ENCODE data around the gene PIP5K1C. TPM values are rescaled to one million over a fixed set of nuclear protein-coding genes. Genes with fewer than 3 reads are reported as not detected.

The PIP5K1C gene
- total RNA-seq, 4 donors from 2014 or later, result 12.0 to 25.3 (median 15.2) TPM

GRCh38 chr19:3622224-3622623 is 78.0 kb downstream of the PIP5K1C start:
- H3K9me3 ChIP-seq, result no peaks in the 10 kb centered on the region
- WGBS, 2 donors, result 81 to 88% methylated on average over 10 to 11 of the region's 12 CpGs
- peaks cover 17 to 54% (median 20%) of the 10 kb centered on the region in 3 donors for H3K4me1 ChIP-seq
- H3K27ac ChIP-seq, result no peak overlapping the region
- H3K27me3 ChIP-seq, result no peaks in the 10 kb centered on the region
- H3K36me3 ChIP-seq, result peaks cover 0 to 66% (median 9%) of the 10 kb centered on the region in 3 donors
- TF ChIP-seq POLR2A (IDR thresholded peaks at IDR 0.05), result no peak
- no peak for TF ChIP-seq CTCF (IDR thresholded peaks at IDR 0.05)
- no peak overlapping the region for H3K4me3 ChIP-seq
- intact Hi-C loops (cut with DNase I), result loop anchor here (5.0 kb wide), 1 partner anchor 75 kb away; no protein-coding TSS in a partner anchor
- no peak for DNase-seq

- H3K4me1 ChIP-seq, result peaks cover 14 to 53% (median 19%) of the 10 kb centered on the region in 3 donors
- intact Hi-C loops (cut with DNase I), result loop anchor here (5.0 kb wide), 1 partner anchor 74 kb away; no protein-coding TSS in a partner anchor
- no peaks in the 10 kb centered on the region for H3K27me3 ChIP-seq
- H3K36me3 ChIP-seq, result peaks cover 0 to 72% (median 9%) of the 10 kb centered on the region in 3 donors
- no peak overlapping the region for H3K4me3 ChIP-seq
- TF ChIP-seq POLR2A (IDR thresholded peaks at IDR 0.05) (no peak), CTCF (IDR thresholded peaks at IDR 0.05) (no peak)
- 87% methylated on average over 12 of the region's 15 CpGs for WGBS, 2 donors
- H3K9me3 ChIP-seq, result no peaks in the 10 kb centered on the region
- no peak overlapping the region for H3K27ac ChIP-seq
- no peak for DNase-seq
These were observed 78.6 kb downstream of the PIP5K1C start for GRCh38 chr19:3621689-3622088.

GRCh38 chr19:3620817-3621547 is 79.3 kb downstream of the PIP5K1C start:
- no peak for DNase-seq
- TF ChIP-seq CTCF (IDR thresholded peaks at IDR 0.05), result no peak
- no peak for TF ChIP-seq POLR2A (IDR thresholded peaks at IDR 0.05)
- Histone ChIP-seq H3K27ac (no peak overlapping the region), H3K4me1 (peaks cover 12 to 50% (median 19%) of the 10 kb centered on the region in 3 donors), H3K4me3 (no peak overlapping the region), H3K36me3 (peaks cover 0 to 79% (median 9%) of the 10 kb centered on the region in 3 donors), H3K27me3 (no peaks in the 10 kb centered on the region), H3K9me3 (no peaks in the 10 kb centered on the region)
- WGBS, 2 donors, result 80 to 100% methylated on average over 1 to 3 of the region's 24 CpGs
- intact Hi-C loops (cut with DNase I), result loop anchor here (5.0 kb wide), 1 partner anchor 74 kb away; no protein-coding TSS in a partner anchor

- Histone ChIP-seq H3K4me3 (no peak overlapping the region), H3K4me1 (peaks cover 5 to 43% (median 12%) of the 10 kb centered on the region in 3 donors), H3K9me3 (no peaks in the 10 kb centered on the region), H3K27me3 (no peaks in the 10 kb centered on the region), H3K36me3 (peaks cover 0 to 86% (median 9%) of the 10 kb centered on the region in 3 donors), H3K27ac (no peak overlapping the region)
- intact Hi-C loops (cut with DNase I), result loop anchor here (5.0 kb wide), 1 partner anchor 73 kb away; no protein-coding TSS in a partner anchor
- TF ChIP-seq POLR2A (IDR thresholded peaks at IDR 0.05), result no peak
- no peak for TF ChIP-seq CTCF (IDR thresholded peaks at IDR 0.05)
- WGBS, 2 donors, result 61 to 83% methylated on average over 1 to 2 of the region's 19 CpGs
- no peak for DNase-seq
These were observed 80.0 kb downstream of the PIP5K1C start for GRCh38 chr19:3620145-3620816.

GRCh38 chr19:3619631-3620012 is 80.6 kb downstream of the PIP5K1C start:
- no peaks in the 10 kb centered on the region for H3K27me3 ChIP-seq
- 83 to 84% methylated on average over 6 to 10 of the region's 17 CpGs for WGBS, 2 donors
- intact Hi-C loops (cut with DNase I), result loop anchor here (5.0 kb wide), 1 partner anchor 72 kb away; no protein-coding TSS in a partner anchor
- no peak for TF ChIP-seq CTCF (IDR thresholded peaks at IDR 0.05)
- TF ChIP-seq POLR2A (IDR thresholded peaks at IDR 0.05), result no peak
- no peaks in the 10 kb centered on the region for H3K9me3 ChIP-seq
- DNase-seq, result no peak
- no peak overlapping the region for H3K27ac ChIP-seq
- peaks cover 0 to 92% (median 9%) of the 10 kb centered on the region in 3 donors for H3K36me3 ChIP-seq
- peaks cover 4 to 37% (median 5%) of the 10 kb centered on the region in 3 donors for H3K4me1 ChIP-seq
- H3K4me3 ChIP-seq, result no peak overlapping the region

All from esophagus squamous epithelium (tissue), 5 donors.